ENCODE measurements around the gene OR1L8. TPM values are rescaled to one million over a fixed set of nuclear protein-coding genes. Genes with fewer than 3 reads are reported as not detected.

The OR1L8 gene
- 0.15 TPM in 1 of 2 replicates, not detected in the other for total RNA-seq

GRCh38 chr9:122583284-122583683, at the start of gene OR1L8:
TSS of gene OR1L8 (minus strand) at chr9:122583384. CDS start at chr9:122568477, 14,907 bp downstream.

DNA sequence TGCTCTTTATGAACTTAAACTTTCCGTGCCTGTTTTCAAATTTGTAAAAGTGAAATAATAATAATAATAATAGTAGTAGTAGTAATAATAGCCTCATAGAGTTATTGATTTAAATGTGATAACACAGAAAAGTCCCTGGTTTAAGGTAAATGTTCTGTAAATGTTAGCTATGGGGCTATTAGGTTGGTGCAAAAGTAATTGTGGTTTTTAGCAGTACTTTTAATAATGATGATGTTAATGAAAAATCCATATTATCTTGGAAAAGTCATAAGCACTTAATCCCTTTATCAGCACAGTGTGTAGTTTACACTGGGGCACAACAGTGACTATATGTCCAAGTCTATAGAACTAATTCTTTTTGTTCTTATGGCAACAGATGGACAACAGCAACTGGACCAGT, 31.2 kb upstream of the OR1L8 start, which contains the start of gene OR1Q1:
Gene OR1Q1, plus strand, starts transcription at position 377 of the 400 bp plus-strand sequence. Its CDS starts 0 bp downstream, at position 377.

DNA sequence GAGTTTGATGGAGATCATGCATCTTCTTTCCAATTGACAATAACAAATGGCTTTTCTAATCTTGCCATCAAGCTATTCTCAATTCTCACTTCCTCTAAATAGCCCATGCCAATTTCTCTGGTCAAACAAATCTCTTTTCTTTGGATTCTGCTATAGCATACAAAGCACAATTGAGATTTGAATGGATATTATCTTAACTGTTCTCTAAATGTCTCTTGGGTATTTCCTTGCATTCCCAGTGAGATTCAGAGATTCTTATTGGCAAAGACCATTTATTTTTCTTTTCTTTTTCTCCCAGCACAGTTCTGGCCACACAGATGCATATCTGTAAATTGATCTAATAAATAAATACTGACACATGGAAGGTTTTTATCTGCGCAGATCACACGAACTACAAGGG, 30.4 kb downstream of the OR1L8 start, which contains the start of gene OR1N2:
Gene OR1N2, plus strand, starts transcription at position 301 of the 400 bp plus-strand sequence. CDS start 100 bp downstream, outside the sequence.

DNA sequence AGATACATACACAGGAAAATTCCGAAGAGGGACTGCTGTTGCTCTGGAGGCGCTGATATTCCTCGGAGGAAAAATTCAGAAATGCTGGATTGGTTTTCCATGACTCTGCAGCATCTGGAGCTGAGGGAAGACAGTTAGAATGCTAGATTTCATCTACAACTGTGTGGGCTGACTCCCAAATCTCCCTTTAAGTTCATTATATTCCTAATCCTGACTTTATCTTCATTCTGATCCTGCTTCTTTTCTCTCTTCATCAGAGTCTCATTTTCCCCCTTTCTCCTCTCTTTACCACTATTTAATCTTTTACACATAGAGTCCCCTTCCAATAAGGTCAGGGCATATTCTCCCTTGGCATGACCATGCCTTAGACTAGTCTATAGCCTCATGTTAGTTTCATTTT, 56.0 kb downstream of the OR1L8 start, which contains the start of gene OR1N1:
Gene OR1N1, minus strand, starts transcription at position 101 of the 400 bp plus-strand sequence. Its CDS starts 0 bp downstream, at position 101.

DNA sequence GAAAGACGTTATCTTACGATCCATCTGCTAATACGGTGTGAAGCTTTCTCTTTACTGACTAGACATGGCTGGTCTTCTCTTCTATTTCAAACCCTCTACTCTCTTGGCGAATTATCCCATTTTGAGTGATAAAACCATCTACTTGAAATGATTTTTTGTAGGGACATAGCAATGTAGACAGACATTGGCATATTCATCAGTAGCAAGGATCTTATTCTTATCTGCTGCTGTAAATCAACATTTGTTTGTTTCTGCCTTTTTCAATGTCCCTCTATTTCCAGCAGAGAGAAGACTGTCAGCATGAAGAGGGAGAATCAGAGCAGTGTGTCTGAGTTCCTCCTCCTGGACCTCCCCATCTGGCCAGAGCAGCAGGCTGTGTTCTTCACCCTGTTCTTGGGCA, 64.3 kb downstream of the OR1L8 start, which contains the start of gene OR1J4:
Gene OR1J4, plus strand, starts transcription at position 301 of the 400 bp plus-strand sequence. Its CDS starts 0 bp downstream, at position 301.

Other genes starting within 250 kb of the OR1L8 start
- gene PTGS1, start 212.4 kb downstream of the OR1L8 start, total RNA-seq = 44.8 and 67.8 TPM in 2 replicates
- gene OR1J1, start 105.5 kb downstream of the OR1L8 start, total RNA-seq = not detected in 2 replicates
- gene OR1J2, start 72.6 kb downstream of the OR1L8 start, total RNA-seq = not detected in 2 replicates
- 0.17 TPM in 1 of 2 replicates, not detected in the other for gene OR1J4, start 64.2 kb downstream of the OR1L8 start, total RNA-seq
- not detected in 2 replicates for gene OR1N1, start 56.1 kb downstream of the OR1L8 start, total RNA-seq
- gene OR1N2, start 30.3 kb downstream of the OR1L8 start, total RNA-seq = not detected in 2 replicates
- not detected in 2 replicates for gene OR1Q1, start 31.4 kb upstream of the OR1L8 start, total RNA-seq
- gene OR1B1, start 74.2 kb upstream of the OR1L8 start, total RNA-seq = not detected in 2 replicates
- not detected in 2 replicates for gene OR1L1, start 78.3 kb upstream of the OR1L8 start, total RNA-seq
- gene OR1L3, start 91.7 kb upstream of the OR1L8 start, total RNA-seq = not detected in 2 replicates
- not detected in 2 replicates for gene OR1L4, start 140.6 kb upstream of the OR1L8 start, total RNA-seq
- gene OR1L6, start 158.9 kb upstream of the OR1L8 start, total RNA-seq = not detected in 2 replicates
- gene OR5C1, start 205.5 kb upstream of the OR1L8 start, total RNA-seq = not detected in 2 replicates
- not detected in 2 replicates for gene OR1K1, start 216.7 kb upstream of the OR1L8 start, total RNA-seq
- gene PDCL, start 245.2 kb upstream of the OR1L8 start, total RNA-seq = 28.9 and 32.3 TPM in 2 replicates

Measured in smooth muscle cell of trachea (primary cell).